Caco-2 (cell line): ENCODE measurements around the gene RHBDD2. TPM values are rescaled to one million over a fixed set of nuclear protein-coding genes. Genes with fewer than 3 reads are reported as not detected.

ENCODE experiments used
- BruUV-seq: library from RNA; stranded (reverse); fragments of 400-500 nt; replicated peaks from 2 replicates; lab custom pipeline; 2021; lab: Mats Ljungman, UMichigan
- CTCF ChIA-PET: fragments of 300-600 bp; sonication (Branson Sonifier 250); formaldehyde crosslinking; loops from one replicate; lab custom pipeline; 2022; ENCODE audit warnings: antibody characterized with exemption; lab: Charles Lee
- POLR2A ChIA-PET: fragments of 300-600 bp; sonication (Branson Sonifier 250); formaldehyde crosslinking; loops from one replicate; lab custom pipeline; 2022; ENCODE audit warnings: antibody characterized with exemption; lab: Charles Lee
- DNase-seq, 2 experiments: peaks; one replicate each; pipeline versions ENCODE4 v3.0.0 to v3.0.0-alpha.2; 2020 to 2022
- H3K27me3 ChIP-seq: replicated peaks from 2 replicates; pipeline ENCODE4 v1.6.0; 2011; ENCODE audit warnings: low read length; ENCODE audit not compliant: control insufficient read depth, insufficient read depth
- H3K36me3 ChIP-seq: 2 replicates; pipeline ENCODE4 v1.5.1; 2011; ENCODE audit warnings: low read length; ENCODE audit not compliant: control insufficient read depth, insufficient read depth
- H3K4me1 ChIP-seq: fragments of 250-450 bp; sonication (Bioruptor Pico); 2 replicates; pipeline ENCODE4 v1.5.1; 2020; ENCODE audit warnings: mild to moderate bottlenecking
- H3K4me3 ChIP-seq: 2 replicates; pipeline ENCODE4 v1.5.1; 2011; ENCODE audit warnings: low read depth, mild to moderate bottlenecking, control low read depth, low read length
- H3K9me3 ChIP-seq: fragments of 250-450 bp; sonication (Bioruptor Pico); 2 replicates; pipeline ENCODE4 v1.5.1; 2020; ENCODE audit warnings: mild to moderate bottlenecking, moderate library complexity
- H3K27ac Mint-ChIP-seq: one replicate; pipeline ENCODE4 v1.8.0; 2022; ENCODE audit warnings: mixed read lengths; ENCODE audit not compliant: unreplicated experiment
- H3K27me3 Mint-ChIP-seq: one replicate; pipeline ENCODE4 v1.8.0; 2022; ENCODE audit warnings: mixed read lengths; ENCODE audit not compliant: insufficient read depth, unreplicated experiment
- H3K36me3 Mint-ChIP-seq: one replicate; pipeline ENCODE4 v1.8.0; 2022; ENCODE audit warnings: mild to moderate bottlenecking, mixed read lengths; ENCODE audit not compliant: insufficient read depth, unreplicated experiment
- H3K4me1 Mint-ChIP-seq: one replicate; pipeline ENCODE4 v1.8.0; 2022; ENCODE audit warnings: low read depth, mixed read lengths; ENCODE audit not compliant: unreplicated experiment
- H3K4me3 Mint-ChIP-seq: one replicate; pipeline ENCODE4 v1.8.0; 2022; ENCODE audit warnings: mild to moderate bottlenecking, moderate library complexity, mixed read lengths; ENCODE audit not compliant: unreplicated experiment
- H3K9me3 Mint-ChIP-seq: one replicate; pipeline ENCODE4 v1.8.0; 2022; ENCODE audit warnings: mixed read lengths; ENCODE audit not compliant: unreplicated experiment
- intact Hi-C: fragments of 100-400 bp; cut with micrococcal nuclease; formaldehyde crosslinking; loops from one replicate; pipeline ENCODE4 v1.10.0; 2022; ENCODE audit not compliant: unreplicated experiment
- total RNA-seq: library from RNA; stranded (reverse); gene quantifications from 2 replicates; pipeline ENCODE4 v1.2.3, GENCODE V29; 2022
- TF ChIP-seq, protein P1 (sequence below), 2 experiments: fragments of 200-600 bp in 1 of 2; IDR thresholded peaks; 1 replicate in 1 of 2; 2 replicates in 1 of 2; pipeline versions ENCODE4 v1.5.1 to v1.8.0; 2011 to 2022; ENCODE audit warnings: antibody characterized with exemption in 1 of 2, control low read depth in 1 of 2, inconsistent platforms in 1 of 2, low read depth in 1 of 2, low read length in 1 of 2, mild to moderate bottlenecking in 1 of 2, moderate library complexity in 1 of 2; ENCODE audit not compliant: insufficient read depth in 1 of 2, severe bottlenecking in 1 of 2, unreplicated experiment in 1 of 2

Gene RHBDD2
- total RNA-seq, 1 experiment from 2014 or later = 55.6 TPM

GRCh38 chr7:75840029-75840428, 38.8 kb upstream of the RHBDD2 start:
- no peaks in the 10 kb centered on the region for H3K4me1 ChIP-seq
- H3K36me3 ChIP-seq = no peaks in the 10 kb centered on the region
- H3K9me3 ChIP-seq = no peaks in the 10 kb centered on the region
- ChIA-PET POLR2A (no interaction called here), CTCF (no interaction called here)
- H3K4me3 ChIP-seq = no peak overlapping the region
- H3K27me3 Mint-ChIP-seq = no peaks in the 10 kb centered on the region
- H3K27ac Mint-ChIP-seq = no peak overlapping the region
- H3K4me1 Mint-ChIP-seq = peaks cover 8% of the 10 kb centered on the region
- intact Hi-C loops = no loop called here
- H3K36me3 Mint-ChIP-seq = no peaks in the 10 kb centered on the region
- H3K4me3 Mint-ChIP-seq = no peak overlapping the region
- no peak for DNase-seq
- H3K27me3 ChIP-seq = no peaks in the 10 kb centered on the region
- BruUV-seq = no TSS peak
- TF ChIP-seq, protein P1, sequence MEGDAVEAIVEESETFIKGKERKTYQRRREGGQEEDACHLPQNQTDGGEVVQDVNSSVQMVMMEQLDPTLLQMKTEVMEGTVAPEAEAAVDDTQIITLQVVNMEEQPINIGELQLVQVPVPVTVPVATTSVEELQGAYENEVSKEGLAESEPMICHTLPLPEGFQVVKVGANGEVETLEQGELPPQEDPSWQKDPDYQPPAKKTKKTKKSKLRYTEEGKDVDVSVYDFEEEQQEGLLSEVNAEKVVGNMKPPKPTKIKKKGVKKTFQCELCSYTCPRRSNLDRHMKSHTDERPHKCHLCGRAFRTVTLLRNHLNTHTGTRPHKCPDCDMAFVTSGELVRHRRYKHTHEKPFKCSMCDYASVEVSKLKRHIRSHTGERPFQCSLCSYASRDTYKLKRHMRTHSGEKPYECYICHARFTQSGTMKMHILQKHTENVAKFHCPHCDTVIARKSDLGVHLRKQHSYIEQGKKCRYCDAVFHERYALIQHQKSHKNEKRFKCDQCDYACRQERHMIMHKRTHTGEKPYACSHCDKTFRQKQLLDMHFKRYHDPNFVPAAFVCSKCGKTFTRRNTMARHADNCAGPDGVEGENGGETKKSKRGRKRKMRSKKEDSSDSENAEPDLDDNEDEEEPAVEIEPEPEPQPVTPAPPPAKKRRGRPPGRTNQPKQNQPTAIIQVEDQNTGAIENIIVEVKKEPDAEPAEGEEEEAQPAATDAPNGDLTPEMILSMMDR (IDR thresholded peaks at IDR 0.05; ENCODE audit: insufficient read depth in 1 of 2, low read depth in 1 of 2, low read length in 1 of 2, severe bottlenecking in 1 of 2, unreplicated experiment in 1 of 2) = no peak
- H3K9me3 Mint-ChIP-seq = no peaks in the 10 kb centered on the region

DNA sequence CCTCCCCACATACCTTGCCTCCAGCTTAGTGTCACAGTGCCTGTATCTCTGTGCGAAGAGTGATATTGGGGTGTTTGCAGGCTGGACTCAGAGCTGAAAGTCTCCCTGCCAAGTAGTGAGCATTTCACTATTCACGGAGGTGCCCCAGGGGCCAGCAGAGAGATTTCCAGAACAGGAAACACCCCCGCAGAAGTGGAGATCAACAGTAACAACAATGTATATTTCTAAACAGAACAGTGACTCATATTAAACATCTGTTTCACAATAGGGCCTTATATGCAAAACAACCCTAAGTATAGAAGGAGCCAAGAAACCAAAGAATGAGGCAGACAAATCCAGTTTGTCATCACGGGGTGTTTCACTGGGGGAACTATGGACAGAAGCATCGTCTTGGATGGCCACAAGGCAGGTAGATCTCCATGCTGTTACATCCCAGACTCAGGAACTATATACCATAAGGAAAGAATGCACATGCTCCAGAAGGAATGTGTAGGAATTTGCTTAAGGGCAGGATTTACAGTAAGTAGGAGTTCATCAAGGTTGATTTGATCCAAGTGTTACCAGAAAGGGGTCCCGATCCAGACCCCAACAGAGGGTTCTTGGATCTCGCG, 35.9 kb upstream of the RHBDD2 start:
- no TSS peak for BruUV-seq
- peaks cover 8% of the 10 kb centered on the region for H3K4me1 Mint-ChIP-seq
- intact Hi-C loops = no loop called here
- no peaks in the 10 kb centered on the region for H3K36me3 Mint-ChIP-seq
- TF ChIP-seq, protein P1 (IDR thresholded peaks at IDR 0.05; ENCODE audit: insufficient read depth in 1 of 2, low read depth in 1 of 2, low read length in 1 of 2, severe bottlenecking in 1 of 2, unreplicated experiment in 1 of 2) = no peak
- H3K27me3 ChIP-seq = no peaks in the 10 kb centered on the region
- ChIA-PET POLR2A (no interaction called here), CTCF (no interaction called here)
- no peaks in the 10 kb centered on the region for H3K9me3 ChIP-seq
- H3K36me3 ChIP-seq = no peaks in the 10 kb centered on the region
- H3K4me3 ChIP-seq = no peak overlapping the region
- DNase-seq = no peak
- H3K9me3 Mint-ChIP-seq = no peaks in the 10 kb centered on the region
- no peaks in the 10 kb centered on the region for H3K4me1 ChIP-seq
- H3K27me3 Mint-ChIP-seq = no peaks in the 10 kb centered on the region
- no peak overlapping the region for H3K27ac Mint-ChIP-seq
- no peak overlapping the region for H3K4me3 Mint-ChIP-seq

DNA sequence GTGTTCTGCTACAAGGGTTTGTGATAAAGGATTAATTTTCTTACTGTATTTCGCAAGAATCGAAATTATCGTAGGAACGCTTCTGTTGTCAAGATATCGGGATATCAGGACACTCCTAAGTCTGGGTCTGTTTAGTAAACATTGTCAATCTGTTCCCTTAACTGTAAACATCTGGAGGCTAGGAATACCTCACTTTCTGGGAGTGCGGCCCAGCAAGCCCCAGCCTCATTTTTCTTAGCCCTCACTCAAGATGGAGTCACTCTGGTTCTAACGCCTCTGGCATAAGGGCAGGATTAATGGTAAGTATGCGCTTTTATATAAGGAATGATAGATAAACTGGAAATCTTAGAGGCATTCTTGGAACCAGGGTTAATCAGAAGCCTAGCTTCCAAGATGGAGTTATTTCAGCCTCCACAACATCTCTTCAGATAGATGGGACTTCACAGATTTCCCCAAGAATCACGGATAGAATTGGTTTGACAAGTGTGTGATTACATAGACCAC, 35.2 kb upstream of the RHBDD2 start:
- Histone ChIP-seq H3K4me1 (no peaks in the 10 kb centered on the region), H3K9me3 (no peaks in the 10 kb centered on the region), H3K36me3 (no peaks in the 10 kb centered on the region), H3K27me3 (no peaks in the 10 kb centered on the region), H3K4me3 (no peak overlapping the region)
- ChIA-PET POLR2A (no interaction called here), CTCF (no interaction called here)
- intact Hi-C loops = no loop called here
- Mint-ChIP-seq H3K4me3 (no peak overlapping the region), H3K27ac (no peak overlapping the region), H3K27me3 (no peaks in the 10 kb centered on the region), H3K36me3 (no peaks in the 10 kb centered on the region), H3K9me3 (no peaks in the 10 kb centered on the region), H3K4me1 (peaks cover 8% of the 10 kb centered on the region)
- DNase-seq = no peak
- no TSS peak for BruUV-seq
- TF ChIP-seq, protein P1 (IDR thresholded peaks at IDR 0.05; ENCODE audit: insufficient read depth in 1 of 2, low read depth in 1 of 2, low read length in 1 of 2, severe bottlenecking in 1 of 2, unreplicated experiment in 1 of 2) = no peak
